ENCODE results near the gene UGT1A1. TPM values are rescaled to one million over a fixed set of nuclear protein-coding genes. Genes with fewer than 3 reads are reported as not detected.

UGT1A1 gene
- total RNA-seq, 1 donor from 2014 or later, result not detected

GRCh38 chr2:233803292-233803911 is 43.3 kb downstream of the UGT1A1 start:
- DNase-seq (ENCODE audit: low read depth, low spot score), result no peak
- H3K4me3 Mint-ChIP-seq, result no peak overlapping the region
- peaks cover 4% of the 10 kb centered on the region for H3K9me3 Mint-ChIP-seq
- peaks cover 3% of the 10 kb centered on the region for H3K27me3 Mint-ChIP-seq (ENCODE audit: low read depth)
- H3K36me3 Mint-ChIP-seq (ENCODE audit: low read depth), result no peaks in the 10 kb centered on the region
- H3K4me1 Mint-ChIP-seq, result no peaks in the 10 kb centered on the region
- no peak overlapping the region for H3K27ac Mint-ChIP-seq (ENCODE audit: unreplicated experiment)
- TF ChIP-seq, protein P1, sequence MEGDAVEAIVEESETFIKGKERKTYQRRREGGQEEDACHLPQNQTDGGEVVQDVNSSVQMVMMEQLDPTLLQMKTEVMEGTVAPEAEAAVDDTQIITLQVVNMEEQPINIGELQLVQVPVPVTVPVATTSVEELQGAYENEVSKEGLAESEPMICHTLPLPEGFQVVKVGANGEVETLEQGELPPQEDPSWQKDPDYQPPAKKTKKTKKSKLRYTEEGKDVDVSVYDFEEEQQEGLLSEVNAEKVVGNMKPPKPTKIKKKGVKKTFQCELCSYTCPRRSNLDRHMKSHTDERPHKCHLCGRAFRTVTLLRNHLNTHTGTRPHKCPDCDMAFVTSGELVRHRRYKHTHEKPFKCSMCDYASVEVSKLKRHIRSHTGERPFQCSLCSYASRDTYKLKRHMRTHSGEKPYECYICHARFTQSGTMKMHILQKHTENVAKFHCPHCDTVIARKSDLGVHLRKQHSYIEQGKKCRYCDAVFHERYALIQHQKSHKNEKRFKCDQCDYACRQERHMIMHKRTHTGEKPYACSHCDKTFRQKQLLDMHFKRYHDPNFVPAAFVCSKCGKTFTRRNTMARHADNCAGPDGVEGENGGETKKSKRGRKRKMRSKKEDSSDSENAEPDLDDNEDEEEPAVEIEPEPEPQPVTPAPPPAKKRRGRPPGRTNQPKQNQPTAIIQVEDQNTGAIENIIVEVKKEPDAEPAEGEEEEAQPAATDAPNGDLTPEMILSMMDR (conservative IDR thresholded peaks at IDR 0.05), result no peak

DNA sequence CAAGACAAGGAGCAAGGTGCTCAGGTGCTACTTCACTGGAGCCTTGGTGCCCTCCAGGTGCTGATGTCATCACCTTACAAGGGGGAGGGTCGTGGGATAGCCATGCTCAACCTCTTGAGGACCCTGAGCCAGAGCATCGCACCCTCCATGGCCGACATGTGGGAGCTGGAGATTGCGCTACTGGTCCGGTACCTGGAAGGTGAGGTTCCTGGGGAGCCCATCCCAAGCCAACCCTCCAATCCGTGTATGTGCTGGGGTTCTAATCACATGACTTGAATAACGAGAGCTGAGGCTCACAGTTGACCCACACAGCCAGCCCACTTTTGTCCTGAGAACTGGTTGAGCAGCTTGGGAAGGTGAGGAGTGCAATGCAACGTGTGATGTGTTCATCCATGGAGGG is 43.9 kb downstream of the UGT1A1 start:
- H3K27me3 Mint-ChIP-seq (ENCODE audit: low read depth), result peaks cover 3% of the 10 kb centered on the region
- no peaks in the 10 kb centered on the region for H3K36me3 Mint-ChIP-seq (ENCODE audit: low read depth)
- no peak overlapping the region for H3K4me3 Mint-ChIP-seq
- no peak overlapping the region for H3K27ac Mint-ChIP-seq (ENCODE audit: unreplicated experiment)
- H3K9me3 Mint-ChIP-seq, result peaks cover 4% of the 10 kb centered on the region
- no peaks in the 10 kb centered on the region for H3K4me1 Mint-ChIP-seq
- DNase-seq (ENCODE audit: low read depth, low spot score), result no peak
- TF ChIP-seq, protein P1 (conservative IDR thresholded peaks at IDR 0.05), result no peak

- H3K27me3 Mint-ChIP-seq (ENCODE audit: low read depth), result peaks cover 3% of the 10 kb centered on the region
- no peak overlapping the region for H3K4me3 Mint-ChIP-seq
- TF ChIP-seq, protein P1 (conservative IDR thresholded peaks at IDR 0.05), result no peak
- H3K4me1 Mint-ChIP-seq, result no peaks in the 10 kb centered on the region
- DNase-seq (ENCODE audit: low read depth, low spot score), result no peak
- H3K36me3 Mint-ChIP-seq (ENCODE audit: low read depth), result no peaks in the 10 kb centered on the region
- H3K27ac Mint-ChIP-seq (ENCODE audit: unreplicated experiment), result peak overlapping the region; percentile 12
- no peaks in the 10 kb centered on the region for H3K9me3 Mint-ChIP-seq
These were observed 47.3 kb downstream of the UGT1A1 start for GRCh38 chr2:233807215-233807865.

GRCh38 chr2:233807966-233808935 is 48.2 kb downstream of the UGT1A1 start:
- DNase-seq (ENCODE audit: low read depth, low spot score), result no peak
- Mint-ChIP-seq H3K4me1 (no peaks in the 10 kb centered on the region), H3K4me3 (no peak overlapping the region), H3K9me3 (no peaks in the 10 kb centered on the region), H3K36me3 (ENCODE audit: low read depth) (no peaks in the 10 kb centered on the region), H3K27me3 (ENCODE audit: low read depth) (peaks cover 3% of the 10 kb centered on the region), H3K27ac (ENCODE audit: unreplicated experiment) (no peak overlapping the region)
- TF ChIP-seq, protein P1 (conservative IDR thresholded peaks at IDR 0.05), result no peak

DNA sequence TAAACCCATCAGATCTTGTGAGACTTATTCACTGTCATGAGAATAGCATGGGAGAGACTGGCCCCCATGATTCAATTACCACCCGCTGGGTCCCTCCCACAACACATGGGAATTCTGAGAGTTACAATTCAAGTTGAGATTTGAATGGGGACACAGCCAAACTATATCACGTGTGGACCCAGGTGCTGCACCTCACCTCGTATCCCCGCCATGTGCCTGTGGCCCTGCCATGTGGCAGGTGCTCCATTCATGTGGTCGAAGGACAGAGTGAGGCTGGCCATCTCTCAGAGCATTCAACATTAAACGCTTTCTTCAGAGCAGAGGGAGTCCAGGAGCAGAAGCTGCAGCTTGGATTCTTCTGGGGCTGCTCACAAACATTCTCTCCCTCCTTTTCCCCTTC is 50.3 kb downstream of the UGT1A1 start:
- H3K4me3 Mint-ChIP-seq, result no peak overlapping the region
- DNase-seq (ENCODE audit: low read depth, low spot score), result no peak
- TF ChIP-seq, protein P1 (conservative IDR thresholded peaks at IDR 0.05), result no peak
- H3K4me1 Mint-ChIP-seq, result no peaks in the 10 kb centered on the region
- H3K27me3 Mint-ChIP-seq (ENCODE audit: low read depth), result no peaks in the 10 kb centered on the region
- H3K27ac Mint-ChIP-seq (ENCODE audit: unreplicated experiment), result no peak overlapping the region
- no peaks in the 10 kb centered on the region for H3K9me3 Mint-ChIP-seq
- H3K36me3 Mint-ChIP-seq (ENCODE audit: low read depth), result no peaks in the 10 kb centered on the region
